Activated T-cell treated with anti-CD3 and anti-CD28 coated beads, Interleukin-2, amount 50 U/mL, for 1 hour (primary cell): ENCODE measurements around the gene ABCD1.
"Not testable (repeated sequence)": the region's sequence is repeated elsewhere in the genome, so short reads cannot be mapped to it uniquely, and the experiment has no call there.

Source experiments
- DNase-seq: peaks from one replicate; pipeline ENCODE4 v3.0.0-alpha.2; 2020

Gene ABCD1

DNA sequence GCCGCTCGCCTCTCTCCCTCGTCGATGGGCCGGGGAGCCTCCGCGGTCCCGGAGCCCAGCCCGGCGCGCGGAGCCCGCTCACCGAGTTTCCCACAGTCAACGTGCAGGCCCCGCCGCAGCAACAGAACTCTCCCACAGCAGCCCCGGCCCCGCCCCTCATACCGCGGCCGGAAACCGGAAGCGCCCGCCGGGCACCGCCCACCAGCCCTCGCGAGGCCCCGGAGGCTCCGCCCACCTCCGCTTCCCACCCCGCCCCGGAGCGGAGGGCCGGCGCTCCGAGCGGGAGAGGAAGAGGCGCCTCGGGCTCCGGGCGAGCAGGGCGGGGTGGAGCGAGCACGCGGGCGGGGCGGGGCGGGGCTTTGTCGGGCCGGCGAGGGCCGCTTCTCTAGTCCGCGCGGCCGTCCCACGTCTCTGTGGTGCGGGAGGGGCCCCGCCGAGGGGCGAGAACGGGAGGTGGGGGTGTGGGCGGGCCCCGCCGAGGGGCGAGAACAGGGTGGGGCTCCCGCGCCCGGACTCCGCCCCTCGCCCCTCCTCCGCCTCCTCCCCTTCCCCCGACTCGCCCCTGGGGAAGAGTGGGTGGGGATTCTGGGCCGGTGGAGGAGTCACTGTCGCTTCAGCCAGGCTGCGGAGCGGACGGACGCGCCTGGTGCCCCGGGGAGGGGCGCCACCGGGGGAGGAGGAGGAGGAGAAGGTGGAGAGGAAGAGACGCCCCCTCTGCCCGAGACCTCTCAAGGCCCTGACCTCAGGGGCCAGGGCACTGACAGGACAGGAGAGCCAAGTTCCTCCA is at the start of gene ABCD1, which contains the start of gene BCAP31:
Gene ABCD1, plus strand, starts transcription at position 605 of the 787 bp plus-strand sequence. CDS start 411 bp downstream, outside the sequence.
Gene BCAP31, minus strand, starts transcription at position 136 of the 787 bp plus-strand sequence. CDS start 1,143 bp downstream, outside the sequence.
- DNase-seq = peak; percentile 90

- DNase-seq = no peak
These were observed 43.5 kb upstream of the ABCD1 start for GRCh38 chrX:153681175-153681574.

DNA sequence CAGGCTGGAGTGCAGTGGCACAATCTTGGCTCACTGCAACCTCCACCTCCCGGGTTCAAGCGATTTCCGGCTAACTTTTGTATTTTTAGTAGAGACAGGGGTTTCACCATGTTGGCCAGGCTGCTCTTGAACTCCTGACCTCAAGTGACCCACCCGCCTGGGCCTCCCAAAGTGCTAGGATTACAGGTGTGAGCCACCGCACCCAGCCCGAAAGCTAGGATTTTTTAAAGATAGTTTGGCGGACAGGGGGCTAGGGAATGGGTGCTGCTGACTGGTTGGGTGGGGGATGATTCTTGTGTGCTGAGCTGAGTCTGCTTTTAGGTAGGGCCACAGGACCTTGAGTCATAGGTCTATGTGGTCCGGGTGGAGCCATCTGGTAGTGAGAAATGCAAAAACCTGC is 41.2 kb upstream of the ABCD1 start:
- DNase-seq = not testable (repeated sequence)

GRCh38 chrX:153684467-153685155 is 40.0 kb upstream of the ABCD1 start:
- peak; percentile 12 for DNase-seq

- no peak for DNase-seq
These were observed 39.5 kb upstream of the ABCD1 start for GRCh38 chrX:153685156-153685536.

GRCh38 chrX:153685751-153686696 is 38.6 kb upstream of the ABCD1 start:
- no peak for DNase-seq

DNA sequence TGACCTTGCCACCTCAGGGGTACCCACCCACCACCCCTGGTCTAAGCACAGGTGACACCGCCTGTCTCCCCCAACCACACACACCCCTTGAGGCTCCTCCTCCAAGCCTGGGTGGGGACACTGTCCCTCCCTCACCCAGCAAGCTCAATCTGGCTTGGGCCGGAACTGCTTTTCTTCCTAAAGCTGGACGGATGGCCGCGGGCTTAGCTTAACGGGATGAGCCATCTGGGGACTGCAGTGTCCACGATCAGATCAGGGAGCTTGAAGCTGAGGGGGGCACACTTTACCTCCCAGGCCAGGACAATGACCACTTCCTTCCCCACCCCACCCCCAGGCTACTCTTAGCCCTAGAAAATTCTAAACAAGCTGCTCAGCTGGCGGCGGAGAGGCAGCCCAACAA is 37.9 kb upstream of the ABCD1 start:
- DNase-seq = no peak

DNA sequence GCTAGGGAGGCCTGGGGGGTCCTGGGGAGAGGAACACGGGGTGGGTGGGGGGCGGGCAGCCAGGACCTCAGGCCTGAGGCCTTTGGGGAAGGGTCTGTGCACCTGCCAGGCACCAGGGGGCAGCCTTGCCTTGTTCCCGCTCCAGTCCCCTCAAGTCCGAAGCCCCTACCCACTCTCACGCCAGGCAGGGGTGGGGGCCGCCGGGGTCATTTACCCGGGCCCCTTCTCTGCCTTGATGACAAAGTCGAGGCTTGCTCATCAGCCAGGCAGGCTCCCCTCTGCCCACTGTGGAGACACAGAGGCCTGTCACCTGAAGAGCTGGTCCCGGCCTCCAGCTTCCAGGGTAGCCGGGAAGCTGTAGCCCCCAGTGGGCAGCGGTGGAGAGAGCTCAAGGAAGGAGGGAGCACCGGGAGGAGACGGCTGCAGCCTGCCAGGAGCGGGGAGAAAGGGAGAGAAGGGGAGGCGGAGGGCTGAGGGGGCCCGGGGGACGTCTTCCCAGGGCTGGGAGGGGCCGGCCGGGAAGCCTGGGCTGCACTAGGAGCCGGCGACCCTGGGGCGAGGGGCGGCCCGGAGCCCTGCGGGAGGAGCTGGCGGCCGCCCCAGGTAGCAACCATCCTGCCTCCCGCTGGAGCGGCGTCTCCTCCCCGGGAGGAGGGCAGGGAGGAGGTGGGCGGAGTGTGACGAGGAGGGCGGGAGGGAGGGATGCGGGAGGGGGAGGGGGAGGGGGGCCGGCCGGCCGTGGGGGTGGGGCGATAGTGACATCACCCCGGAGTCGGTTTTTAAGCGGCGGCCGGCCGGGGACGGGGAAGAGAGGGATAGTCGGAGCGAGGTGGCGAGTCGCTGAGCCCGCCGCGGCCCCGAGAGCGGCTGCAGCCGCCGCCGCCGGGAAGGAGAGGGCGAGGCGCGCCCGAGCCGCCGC is 37.3 kb upstream of the ABCD1 start, which contains the start of gene SLC6A8:
Gene SLC6A8, plus strand, starts transcription at position 806 of the 919 bp plus-strand sequence. CDS start 649 bp downstream, outside the sequence.
- DNase-seq = peak; percentile 52

GRCh38 chrX:153688071-153688470 is 36.6 kb upstream of the ABCD1 start:
- no peak for DNase-seq

GRCh38 chrX:153688506-153688905 is 36.1 kb upstream of the ABCD1 start:
- DNase-seq = no peak

- DNase-seq = no peak
These were observed 35.6 kb upstream of the ABCD1 start for GRCh38 chrX:153688911-153689590.

DNA sequence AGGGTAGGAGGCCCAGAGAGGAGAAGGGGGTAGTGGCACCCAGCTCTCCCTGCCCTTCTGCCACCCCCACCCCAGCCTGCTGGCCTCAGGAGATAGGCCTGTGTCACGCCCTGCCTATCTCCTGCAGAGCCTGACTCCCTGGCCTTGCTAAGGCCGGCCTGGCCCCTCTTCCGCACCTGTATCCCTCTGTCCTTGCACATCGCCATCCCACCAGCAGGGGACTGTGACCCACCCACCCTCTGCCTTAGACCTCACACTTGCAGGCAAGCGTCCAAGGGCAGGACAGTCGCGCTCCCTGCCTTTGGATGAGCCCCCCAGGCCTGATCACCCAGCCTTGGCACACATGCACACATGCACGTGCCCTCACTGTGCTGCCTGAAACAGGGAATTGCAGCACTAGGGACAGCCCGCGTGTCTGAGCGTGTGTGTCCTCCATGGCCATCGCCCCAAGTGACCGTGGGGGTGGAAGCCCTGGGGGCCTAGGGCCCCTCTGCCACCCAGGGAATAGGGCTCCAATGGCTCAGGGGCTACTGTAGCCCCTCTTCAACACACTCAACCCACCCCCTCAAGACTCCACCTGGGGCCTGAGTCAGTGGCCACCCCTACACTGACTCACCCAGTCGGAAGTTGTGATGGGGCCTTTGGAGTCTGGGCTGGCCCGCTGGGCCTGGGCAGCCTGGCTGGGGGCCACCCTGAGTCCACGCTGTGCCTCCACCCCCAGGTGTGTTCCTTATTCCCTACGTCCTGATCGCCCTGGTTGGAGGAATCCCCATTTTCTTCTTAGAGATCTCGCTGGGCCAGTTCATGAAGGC is 34.8 kb upstream of the ABCD1 start:
- DNase-seq = no peak

- DNase-seq = no peak
These were observed 34.2 kb upstream of the ABCD1 start for GRCh38 chrX:153690466-153690865.

GRCh38 chrX:153691032-153691827 is 33.4 kb upstream of the ABCD1 start:
- not testable (repeated sequence) for DNase-seq

DNA sequence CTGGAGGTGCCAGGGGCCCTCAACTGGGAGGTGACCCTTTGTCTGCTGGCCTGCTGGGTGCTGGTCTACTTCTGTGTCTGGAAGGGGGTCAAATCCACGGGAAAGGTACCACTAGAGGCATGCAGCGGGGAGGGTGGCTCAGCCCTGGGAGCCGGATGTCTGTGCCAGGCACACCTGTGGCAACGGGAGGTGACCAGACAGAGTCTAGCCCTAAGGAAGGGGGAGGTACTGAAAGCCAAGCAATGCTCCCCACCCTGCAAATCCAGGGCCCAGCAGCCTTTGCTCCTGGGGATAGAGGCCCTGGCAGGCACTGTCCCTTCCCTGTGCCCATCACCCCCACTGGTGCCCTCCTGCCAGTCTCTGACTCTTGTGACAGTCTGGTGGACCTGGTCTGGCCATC is 32.7 kb upstream of the ABCD1 start:
- DNase-seq = no peak

GRCh38 chrX:153692611-153693156 is 32.0 kb upstream of the ABCD1 start:
- DNase-seq = no peak

DNA sequence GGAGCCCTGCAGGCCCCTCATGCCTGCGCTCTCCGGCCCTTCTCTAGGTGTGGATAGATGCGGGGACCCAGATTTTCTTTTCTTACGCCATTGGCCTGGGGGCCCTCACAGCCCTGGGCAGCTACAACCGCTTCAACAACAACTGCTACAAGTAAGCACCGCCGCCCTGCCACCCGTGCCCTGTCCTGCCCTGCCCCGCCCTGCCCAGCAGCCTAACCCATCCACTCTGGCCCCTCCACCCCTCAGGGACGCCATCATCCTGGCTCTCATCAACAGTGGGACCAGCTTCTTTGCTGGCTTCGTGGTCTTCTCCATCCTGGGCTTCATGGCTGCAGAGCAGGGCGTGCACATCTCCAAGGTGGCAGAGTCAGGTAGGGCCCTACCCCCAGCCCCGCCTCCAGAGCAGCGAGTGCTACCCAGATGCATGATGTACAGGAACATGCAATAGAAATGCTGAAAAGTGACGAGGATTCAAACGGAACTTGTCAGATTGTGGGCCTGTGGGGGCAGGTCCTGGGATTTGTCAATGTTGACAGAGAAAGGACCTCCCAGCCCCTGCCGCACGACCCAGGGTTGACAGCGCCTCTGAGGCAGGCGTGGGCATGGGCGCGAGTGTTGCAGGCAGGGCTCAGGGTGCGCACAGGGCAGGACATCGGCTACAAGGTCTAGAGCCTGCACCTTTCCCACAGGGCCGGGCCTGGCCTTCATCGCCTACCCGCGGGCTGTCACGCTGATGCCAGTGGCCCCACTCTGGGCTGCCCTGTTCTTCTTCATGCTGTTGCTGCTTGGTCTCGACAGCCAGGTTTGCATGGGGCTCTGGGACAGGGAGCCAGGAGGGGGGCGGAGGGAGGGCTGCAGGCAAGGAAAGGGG is 31.2 kb upstream of the ABCD1 start:
- DNase-seq = no peak

DNA sequence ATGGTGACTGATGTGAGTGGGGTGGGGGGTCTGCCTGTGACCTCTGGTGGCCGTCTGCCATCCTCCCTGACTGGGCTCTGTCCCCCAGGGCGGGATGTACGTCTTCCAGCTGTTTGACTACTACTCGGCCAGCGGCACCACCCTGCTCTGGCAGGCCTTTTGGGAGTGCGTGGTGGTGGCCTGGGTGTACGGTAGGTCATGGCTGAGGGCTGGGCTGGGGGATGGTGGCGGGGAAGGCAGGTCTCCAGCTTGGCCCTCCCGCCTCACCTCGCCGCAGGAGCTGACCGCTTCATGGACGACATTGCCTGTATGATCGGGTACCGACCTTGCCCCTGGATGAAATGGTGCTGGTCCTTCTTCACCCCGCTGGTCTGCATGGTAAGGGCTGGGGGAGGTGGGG is 30.4 kb upstream of the ABCD1 start:
- not testable (repeated sequence) for DNase-seq
